ENCODE measurements around the gene ZNF205.

Gene ZNF205

DNA sequence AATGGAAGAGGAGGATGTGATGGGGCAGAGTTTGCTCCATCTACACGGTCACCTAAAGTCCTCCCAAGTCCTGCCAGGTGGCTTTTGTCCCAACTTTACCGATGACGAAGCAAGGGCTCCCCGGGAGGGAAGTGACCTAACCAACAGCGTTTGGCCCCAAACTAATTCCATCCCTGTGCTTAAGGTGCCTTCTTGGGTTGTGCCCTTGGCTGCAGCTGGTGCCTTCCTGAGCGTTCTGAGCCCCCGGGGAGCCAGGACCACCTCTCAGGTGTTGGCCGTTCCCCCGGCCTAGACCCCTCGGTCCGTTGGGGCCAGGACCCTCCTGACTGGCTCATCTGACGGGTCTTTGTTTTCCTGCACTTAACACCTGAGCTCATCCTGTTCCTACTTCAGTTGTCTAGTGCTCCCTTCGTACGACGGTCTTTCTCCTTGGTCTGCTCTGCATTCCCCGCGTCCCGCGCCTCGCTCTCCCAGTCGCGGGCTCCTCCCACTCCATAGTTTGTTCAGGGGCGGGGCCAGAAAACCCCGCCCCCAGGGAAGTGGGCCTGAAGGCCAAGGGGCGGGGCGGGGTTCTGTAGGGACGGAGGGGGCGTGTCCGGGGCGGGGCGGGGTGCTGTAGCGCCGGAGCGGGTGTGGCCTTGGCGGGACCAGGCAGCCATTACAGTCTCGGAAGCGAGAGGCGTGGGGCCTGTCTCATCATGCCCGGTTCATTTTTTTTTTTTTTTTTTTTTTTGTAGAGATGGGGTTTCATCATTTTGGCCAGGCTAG, 12.5 kb upstream of the ZNF205 start:
- DNase-seq (ENCODE audit: low read depth), result peak; percentile 70
- H3K4me3 ChIP-seq (ENCODE audit: low read depth, low read length), result peak overlapping the region; percentile 31; the same call in 1 of the 2 replicates
- TF ChIP-seq, protein P1, sequence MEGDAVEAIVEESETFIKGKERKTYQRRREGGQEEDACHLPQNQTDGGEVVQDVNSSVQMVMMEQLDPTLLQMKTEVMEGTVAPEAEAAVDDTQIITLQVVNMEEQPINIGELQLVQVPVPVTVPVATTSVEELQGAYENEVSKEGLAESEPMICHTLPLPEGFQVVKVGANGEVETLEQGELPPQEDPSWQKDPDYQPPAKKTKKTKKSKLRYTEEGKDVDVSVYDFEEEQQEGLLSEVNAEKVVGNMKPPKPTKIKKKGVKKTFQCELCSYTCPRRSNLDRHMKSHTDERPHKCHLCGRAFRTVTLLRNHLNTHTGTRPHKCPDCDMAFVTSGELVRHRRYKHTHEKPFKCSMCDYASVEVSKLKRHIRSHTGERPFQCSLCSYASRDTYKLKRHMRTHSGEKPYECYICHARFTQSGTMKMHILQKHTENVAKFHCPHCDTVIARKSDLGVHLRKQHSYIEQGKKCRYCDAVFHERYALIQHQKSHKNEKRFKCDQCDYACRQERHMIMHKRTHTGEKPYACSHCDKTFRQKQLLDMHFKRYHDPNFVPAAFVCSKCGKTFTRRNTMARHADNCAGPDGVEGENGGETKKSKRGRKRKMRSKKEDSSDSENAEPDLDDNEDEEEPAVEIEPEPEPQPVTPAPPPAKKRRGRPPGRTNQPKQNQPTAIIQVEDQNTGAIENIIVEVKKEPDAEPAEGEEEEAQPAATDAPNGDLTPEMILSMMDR (IDR thresholded peaks at IDR 0.05; ENCODE audit: low read depth, low read length, missing control alignments), result no peak

DNA sequence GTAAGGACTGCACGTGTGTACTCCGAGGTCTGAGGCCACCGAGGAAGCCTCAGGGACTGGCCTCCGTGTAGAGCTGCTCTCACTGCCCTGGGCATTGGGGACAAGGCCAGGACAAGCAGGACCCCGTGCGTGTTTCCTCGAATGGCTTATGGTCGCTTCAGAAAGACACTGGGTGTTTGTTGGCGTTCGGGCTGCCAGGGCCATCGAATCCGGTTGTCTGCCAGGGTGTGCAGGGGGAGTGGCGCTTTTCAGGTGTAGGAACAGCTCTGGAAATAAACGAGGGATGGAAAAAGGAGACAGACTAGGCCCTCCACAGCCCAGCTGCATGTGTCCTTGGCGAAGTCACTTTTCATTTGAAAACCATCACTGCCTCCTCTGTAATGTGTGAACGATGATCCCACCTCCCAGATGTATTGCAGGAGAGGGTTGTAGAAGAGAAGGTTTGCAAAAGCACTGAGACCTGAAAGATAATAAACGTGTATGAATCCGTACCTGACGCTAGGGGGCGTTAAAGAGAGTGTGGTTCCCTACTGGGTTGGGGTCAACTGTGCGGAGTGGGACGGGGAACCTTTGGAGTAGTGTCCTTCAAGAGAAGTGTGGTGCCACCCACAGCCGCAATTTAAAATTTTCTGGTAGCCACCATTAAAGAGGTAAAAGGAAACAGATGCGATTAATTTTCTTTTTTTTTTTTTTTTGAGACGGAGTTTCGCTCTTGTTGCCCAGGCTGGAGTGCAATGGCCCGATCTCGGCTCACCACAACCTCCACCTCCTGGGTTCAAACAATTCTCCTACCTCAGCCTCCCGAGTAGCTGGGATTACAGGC, 11.2 kb upstream of the ZNF205 start:
- TF ChIP-seq, protein P1 (IDR thresholded peaks at IDR 0.05; ENCODE audit: low read depth, low read length, missing control alignments), result peak; percentile 74
- DNase-seq (ENCODE audit: low read depth), result no peak

DNA sequence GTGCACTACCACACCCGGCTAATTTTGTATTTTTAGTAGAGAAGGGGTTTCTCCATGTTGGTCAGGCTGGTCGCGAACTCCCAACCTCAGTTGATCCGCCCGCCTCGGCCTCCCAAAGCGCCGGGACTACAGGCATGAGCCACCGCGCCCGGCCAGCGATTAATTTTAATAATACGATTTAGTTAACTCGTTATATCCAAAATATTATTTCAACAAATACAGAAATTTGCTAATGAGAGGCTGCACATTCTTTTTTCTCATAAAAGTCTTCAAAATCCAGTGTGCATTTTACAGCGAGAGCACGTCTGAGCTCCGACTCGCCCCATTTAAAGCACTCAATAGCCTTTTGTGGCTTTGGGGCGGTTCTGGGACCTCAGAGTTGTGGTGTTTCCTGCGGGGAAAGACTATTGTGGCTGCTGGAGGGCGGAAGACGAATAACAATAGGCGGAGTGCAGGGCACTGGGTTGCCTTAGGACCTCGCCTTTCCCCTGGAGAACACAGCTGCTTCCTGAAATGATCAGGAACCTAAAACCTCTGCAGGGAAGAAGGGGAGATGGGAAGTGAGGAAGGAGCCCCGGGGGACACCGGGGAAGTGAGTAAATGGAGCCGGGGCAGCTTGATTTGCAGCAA, 10.4 kb upstream of the ZNF205 start:
- H3K4me3 ChIP-seq (ENCODE audit: low read depth, low read length), result no peak overlapping the region
- no peak for DNase-seq (ENCODE audit: low read depth)
- TF ChIP-seq, protein P1 (IDR thresholded peaks at IDR 0.05; ENCODE audit: low read depth, low read length, missing control alignments), result no peak

More for the DNA sequence above, 11.2 kb upstream of the ZNF205 start:
- H3K4me3 ChIP-seq (ENCODE audit: low read depth, low read length), result no peak overlapping the region

DNA sequence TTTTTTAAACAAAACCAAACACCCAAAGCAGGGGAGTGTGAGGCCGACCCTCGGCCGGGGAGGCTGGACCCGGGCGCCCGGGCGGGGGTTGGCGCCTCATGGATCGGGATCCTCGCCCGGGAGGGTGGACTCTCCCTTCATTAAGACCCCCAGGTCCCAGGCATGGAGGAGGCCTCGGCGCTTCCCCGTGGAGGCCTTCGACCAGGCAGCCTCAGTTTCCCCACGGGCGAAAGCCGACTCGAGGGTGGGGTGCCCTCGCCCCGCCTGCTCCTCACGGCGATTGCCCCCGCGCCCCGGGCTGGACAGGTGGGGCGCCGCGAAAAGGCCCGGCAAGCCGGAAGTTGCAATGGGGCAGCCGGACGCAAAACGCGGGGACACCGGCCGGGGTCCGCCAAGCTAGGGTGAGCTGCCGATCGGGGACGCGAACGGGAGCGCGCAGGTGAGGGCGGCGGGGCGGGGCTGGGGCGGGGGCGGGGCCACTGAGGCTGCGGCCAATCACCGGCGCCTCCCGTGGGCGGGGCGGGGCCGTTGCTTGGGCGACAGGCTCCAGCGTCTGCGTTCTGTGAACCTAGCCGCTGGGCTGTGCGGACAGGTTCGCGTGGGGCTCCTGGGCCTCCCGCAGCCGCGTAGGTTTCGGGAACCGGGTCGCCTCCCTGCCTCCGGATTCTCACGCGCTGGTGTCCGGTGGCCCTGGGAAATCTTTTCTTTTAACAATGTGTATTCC, 6.0 kb upstream of the ZNF205 start:
- peak overlapping the region; percentile 89 for H3K4me3 ChIP-seq (ENCODE audit: low read depth, low read length)
- DNase-seq (ENCODE audit: low read depth), result peak; percentile 74
- TF ChIP-seq, protein P1 (IDR thresholded peaks at IDR 0.05; ENCODE audit: low read depth, low read length, missing control alignments), result no peak

DNA sequence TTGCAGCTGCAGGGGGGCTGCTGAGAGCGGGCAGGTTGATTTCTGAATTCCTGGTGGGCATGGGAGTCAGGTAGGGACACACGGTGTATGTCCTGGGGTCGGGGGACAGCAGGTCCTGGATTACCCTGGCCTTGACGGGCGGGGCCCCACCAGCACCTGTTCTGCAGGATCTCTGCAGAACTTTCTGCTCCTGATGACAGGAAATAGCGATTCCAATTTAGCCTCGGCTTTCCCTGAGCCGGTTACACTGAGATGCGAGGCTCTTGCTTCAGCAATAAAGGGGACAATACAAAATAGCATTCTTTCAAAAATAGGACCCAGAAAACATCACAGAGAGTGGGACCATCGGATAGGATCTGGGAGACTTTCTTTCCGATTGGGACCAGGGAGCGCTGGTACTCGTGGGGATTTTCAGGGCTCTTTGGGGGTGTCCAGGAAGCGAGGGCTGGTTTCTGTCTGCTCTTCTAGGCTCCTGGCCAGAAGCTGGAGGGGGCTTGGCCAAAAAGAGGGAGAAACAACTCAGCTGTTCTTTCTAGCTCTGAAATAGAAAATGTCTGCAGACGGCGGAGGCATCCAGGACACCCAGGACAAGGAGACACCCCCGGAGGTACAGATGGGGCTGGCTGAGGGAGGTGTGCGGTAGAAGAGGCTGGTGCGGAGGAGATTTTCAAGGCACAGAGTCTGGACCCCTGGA, 642 bp downstream of the ZNF205 start:
- DNase-seq (ENCODE audit: low read depth), result no peak
- TF ChIP-seq, protein P1 (IDR thresholded peaks at IDR 0.05; ENCODE audit: low read depth, low read length, missing control alignments), result no peak
- H3K4me3 ChIP-seq (ENCODE audit: low read depth, low read length), result peak overlapping the region; percentile 52

All from GM12864 (cell line).